Neural progenitor cell (in vitro differentiated cells): ENCODE data around the gene HES2. TPM values are rescaled to one million over a fixed set of nuclear protein-coding genes. Genes with fewer than 3 reads are reported as not detected.

ENCODE experiments used
- DNase-seq: peaks from one replicate; pipeline ENCODE4 v3.0.0-alpha.2; 2016; ENCODE audit warnings: low spot score
- H2AFZ ChIP-seq: fragments of 200-600 bp; sonication (generic); replicated peaks from 2 replicates; pipeline ENCODE4 v1.6.1; 2016; ENCODE audit warnings: antibody characterized with exemption
- H3F3A ChIP-seq: fragments of 200-600 bp; sonication (generic); 2 replicates; pipeline ENCODE4 v1.6.1; 2016; ENCODE audit warnings: antibody characterized with exemption, low read depth
- H3K27ac ChIP-seq: fragments of 200-600 bp; sonication (generic); 2 replicates; pipeline ENCODE4 v1.5.1; 2016; ENCODE audit warnings: mild to moderate bottlenecking
- H3K27me3 ChIP-seq: fragments of 200-600 bp; sonication (generic); 2 replicates; pipeline ENCODE4 v1.6.1; 2016; ENCODE audit warnings: mild to moderate bottlenecking, moderate library complexity
- H3K36me3 ChIP-seq: fragments of 200-600 bp; sonication (generic); 2 replicates; pipeline ENCODE4 v1.5.1; 2016
- H3K4me1 ChIP-seq: fragments of 200-600 bp; sonication (generic); 2 replicates; pipeline ENCODE4 v1.6.1; 2016; ENCODE audit warnings: mixed run types
- H3K4me2 ChIP-seq: fragments of 200-600 bp; sonication (generic); 2 replicates; pipeline ENCODE4 v1.6.1; 2016
- H3K4me3 ChIP-seq: fragments of 200-600 bp; sonication (generic); 2 replicates; pipeline ENCODE4 v1.5.1; 2016
- H3K79me2 ChIP-seq: fragments of 200-600 bp; sonication (generic); 2 replicates; pipeline ENCODE4 v1.6.1; 2016; ENCODE audit warnings: low read depth
- H3K9ac ChIP-seq: fragments of 200-600 bp; sonication (generic); 2 replicates; pipeline ENCODE4 v1.6.1; 2016
- H3K9me3 ChIP-seq: fragments of 200-600 bp; sonication (generic); 2 replicates; pipeline ENCODE4 v1.5.1; 2016; ENCODE audit warnings: low read depth
- H4K20me1 ChIP-seq: fragments of 200-600 bp; sonication (generic); 2 replicates; pipeline ENCODE4 v1.6.1; 2016; ENCODE audit warnings: low read depth
- H3K27ac Mint-ChIP-seq: 3 replicates; pipeline ENCODE4 v1.8.0; 2021; ENCODE audit warnings: mixed read lengths
- H3K27me3 Mint-ChIP-seq: 2 replicates; pipeline ENCODE4 v1.8.0; 2022; ENCODE audit warnings: low read depth, mild to moderate bottlenecking, inconsistent platforms, moderate library complexity, mixed read lengths; ENCODE audit not compliant: insufficient read depth
- H3K36me3 Mint-ChIP-seq: 3 replicates; pipeline ENCODE4 v1.8.0; 2021; ENCODE audit warnings: mixed read lengths
- H3K4me1 Mint-ChIP-seq: 3 replicates; pipeline ENCODE4 v1.8.0; 2021; ENCODE audit warnings: mixed read lengths
- H3K4me3 Mint-ChIP-seq: 3 replicates; pipeline ENCODE4 v1.8.0; 2021; ENCODE audit warnings: mild to moderate bottlenecking, moderate library complexity, mixed read lengths
- H3K9me3 Mint-ChIP-seq: 3 replicates; pipeline ENCODE4 v1.8.0; 2020; ENCODE audit warnings: mixed read lengths
- EZH2 ChIP-seq: fragments of 200-600 bp; sonication (generic); IDR thresholded peaks from 2 replicates; pipeline ENCODE4 v1.6.1; 2017; ENCODE audit warnings: antibody characterized with exemption, mild to moderate bottlenecking, moderate library complexity
- EZH2phosphoT487 ChIP-seq: fragments of 200-600 bp; sonication (generic); IDR thresholded peaks from 2 replicates; pipeline ENCODE4 v1.6.1; 2017; ENCODE audit warnings: antibody characterized with exemption
- total RNA-seq: library from RNA; depleted of rRNA; stranded (reverse); fragments of >200 nt; gene quantifications from 2 replicates; pipeline ENCODE4 v1.2.3, GENCODE V29; 2015; ENCODE audit warnings: low replicate concordance
- TF ChIP-seq, protein P1 (sequence below): fragments of 200-600 bp; sonication (generic); IDR thresholded peaks from 2 replicates; pipeline ENCODE4 v1.5.1; 2017; ENCODE audit warnings: antibody characterized with exemption, mild to moderate bottlenecking

Gene HES2
- total RNA-seq, 1 donor from 2014 or later, result 0.04 TPM

- peaks cover 7% of the 10 kb centered on the region for H3K4me1 ChIP-seq
- no peaks in the 10 kb centered on the region for H3K36me3 Mint-ChIP-seq
- no peak overlapping the region for H3K27ac Mint-ChIP-seq
- peaks cover 13% of the 10 kb centered on the region for H4K20me1 ChIP-seq
- peaks cover 2% of the 10 kb centered on the region for H3K9me3 Mint-ChIP-seq
- peak; percentile 14 for TF ChIP-seq EZH2phosphoT487
- TF ChIP-seq EZH2, result no peak
- TF ChIP-seq, protein P1, sequence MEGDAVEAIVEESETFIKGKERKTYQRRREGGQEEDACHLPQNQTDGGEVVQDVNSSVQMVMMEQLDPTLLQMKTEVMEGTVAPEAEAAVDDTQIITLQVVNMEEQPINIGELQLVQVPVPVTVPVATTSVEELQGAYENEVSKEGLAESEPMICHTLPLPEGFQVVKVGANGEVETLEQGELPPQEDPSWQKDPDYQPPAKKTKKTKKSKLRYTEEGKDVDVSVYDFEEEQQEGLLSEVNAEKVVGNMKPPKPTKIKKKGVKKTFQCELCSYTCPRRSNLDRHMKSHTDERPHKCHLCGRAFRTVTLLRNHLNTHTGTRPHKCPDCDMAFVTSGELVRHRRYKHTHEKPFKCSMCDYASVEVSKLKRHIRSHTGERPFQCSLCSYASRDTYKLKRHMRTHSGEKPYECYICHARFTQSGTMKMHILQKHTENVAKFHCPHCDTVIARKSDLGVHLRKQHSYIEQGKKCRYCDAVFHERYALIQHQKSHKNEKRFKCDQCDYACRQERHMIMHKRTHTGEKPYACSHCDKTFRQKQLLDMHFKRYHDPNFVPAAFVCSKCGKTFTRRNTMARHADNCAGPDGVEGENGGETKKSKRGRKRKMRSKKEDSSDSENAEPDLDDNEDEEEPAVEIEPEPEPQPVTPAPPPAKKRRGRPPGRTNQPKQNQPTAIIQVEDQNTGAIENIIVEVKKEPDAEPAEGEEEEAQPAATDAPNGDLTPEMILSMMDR, result peak; percentile 76
- H3K4me2 ChIP-seq, result peak overlapping the region; percentile 18
- DNase-seq, result peak; percentile 87
- H3K4me1 Mint-ChIP-seq, result peaks cover 5% of the 10 kb centered on the region
- H3F3A ChIP-seq, result peaks cover 2% of the 10 kb centered on the region
- H3K4me3 Mint-ChIP-seq, result no peak overlapping the region
- H3K27ac ChIP-seq, result no peak overlapping the region
- H3K9me3 ChIP-seq, result no peaks in the 10 kb centered on the region
- H3K4me3 ChIP-seq, result no peak overlapping the region
- H3K27me3 Mint-ChIP-seq, result peaks cover 45% of the 10 kb centered on the region
- peaks cover 67% of the 10 kb centered on the region for H3K27me3 ChIP-seq
- no peaks in the 10 kb centered on the region for H3K36me3 ChIP-seq
- H3K79me2 ChIP-seq, result no peaks in the 10 kb centered on the region
- H2AFZ ChIP-seq, result no peak overlapping the region
- no peak overlapping the region for H3K9ac ChIP-seq
These were observed 5.3 kb downstream of the HES2 start for GRCh38 chr1:6414443-6414844.

DNA sequence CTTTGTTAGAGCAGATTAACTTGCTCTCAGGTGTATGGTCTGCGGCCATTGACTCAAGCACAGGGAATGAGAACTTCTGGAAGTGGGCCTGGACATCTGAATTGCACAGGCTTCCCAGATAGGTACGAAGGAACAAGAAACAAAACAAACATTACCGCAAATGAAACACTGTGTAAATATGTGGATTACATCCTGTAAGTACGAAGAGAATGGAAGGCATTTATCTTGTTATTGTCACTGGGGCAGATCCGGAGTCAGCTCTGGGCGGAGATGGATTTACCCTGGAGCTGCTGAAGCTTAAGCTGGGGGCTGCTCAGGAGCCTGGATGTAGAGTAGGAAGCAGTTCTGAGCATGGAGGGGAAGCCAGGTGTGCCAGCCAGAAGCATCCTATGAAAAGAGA, 6.8 kb downstream of the HES2 start:
- no peaks in the 10 kb centered on the region for H3F3A ChIP-seq
- Mint-ChIP-seq H3K27me3 (peaks cover 39% of the 10 kb centered on the region), H3K4me3 (no peak overlapping the region), H3K4me1 (peaks cover 5% of the 10 kb centered on the region), H3K36me3 (no peaks in the 10 kb centered on the region), H3K9me3 (peaks cover 2% of the 10 kb centered on the region), H3K27ac (no peak overlapping the region)
- H2AFZ ChIP-seq, result no peak overlapping the region
- H3K9me3 ChIP-seq, result no peaks in the 10 kb centered on the region
- H3K79me2 ChIP-seq, result no peaks in the 10 kb centered on the region
- H3K4me2 ChIP-seq, result no peak overlapping the region
- peaks cover 1% of the 10 kb centered on the region for H4K20me1 ChIP-seq
- H3K4me3 ChIP-seq, result no peak overlapping the region
- no peak overlapping the region for H3K27ac ChIP-seq
- DNase-seq, result peak; percentile 1
- H3K9ac ChIP-seq, result no peak overlapping the region
- H3K27me3 ChIP-seq, result peaks cover 51% of the 10 kb centered on the region
- H3K4me1 ChIP-seq, result no peaks in the 10 kb centered on the region
- no peaks in the 10 kb centered on the region for H3K36me3 ChIP-seq
- TF ChIP-seq, protein P1, result no peak
- no peak for TF ChIP-seq EZH2

- Histone ChIP-seq H3K36me3 (no peaks in the 10 kb centered on the region), H3K4me3 (no peak overlapping the region), H3K27me3 (peaks cover 32% of the 10 kb centered on the region), H3K9ac (no peak overlapping the region), H3F3A (peaks cover 9% of the 10 kb centered on the region), H4K20me1 (no peaks in the 10 kb centered on the region), H3K4me1 (no peaks in the 10 kb centered on the region), H3K79me2 (no peaks in the 10 kb centered on the region), H2AFZ (no peak overlapping the region), H3K9me3 (no peaks in the 10 kb centered on the region), H3K4me2 (no peak overlapping the region), H3K27ac (no peak overlapping the region)
- peak; percentile 0 for DNase-seq
- Mint-ChIP-seq H3K27me3 (peaks cover 25% of the 10 kb centered on the region), H3K36me3 (no peaks in the 10 kb centered on the region), H3K4me3 (no peak overlapping the region), H3K4me1 (peaks cover 5% of the 10 kb centered on the region), H3K27ac (no peak overlapping the region), H3K9me3 (peaks cover 2% of the 10 kb centered on the region)
- TF ChIP-seq EZH2 (no peak), EZH2phosphoT487 (no peak)
- TF ChIP-seq, protein P1, result no peak
These were observed 9.3 kb downstream of the HES2 start for GRCh38 chr1:6410248-6410893.
